HUES48 (cell line): ENCODE measurements around the gene HLA-DQB2.
"Not testable (repeated sequence)": the region's sequence is repeated elsewhere in the genome, so short reads cannot be mapped to it uniquely, and the experiment has no call there.

Experiments used
- H3K27ac ChIP-seq: one replicate; pipeline ENCODE4 v1.7.0; 2013; ENCODE audit warnings: low read depth, low read length, inconsistent platforms
- H3K27me3 ChIP-seq: 2 replicates; pipeline ENCODE4 v1.6.1; 2013; ENCODE audit warnings: mild to moderate bottlenecking, low read length; ENCODE audit not compliant: control insufficient read depth, insufficient read depth
- H3K36me3 ChIP-seq: 2 replicates; pipeline ENCODE4 v1.6.1; 2013; ENCODE audit warnings: low read length; ENCODE audit not compliant: control insufficient read depth, insufficient read depth
- H3K4me1 ChIP-seq: 2 replicates; pipeline ENCODE4 v1.6.1; 2013; ENCODE audit warnings: mild to moderate bottlenecking, low read length; ENCODE audit not compliant: control insufficient read depth, insufficient read depth
- H3K4me3 ChIP-seq: 2 replicates; pipeline ENCODE4 v1.5.1; 2013; ENCODE audit warnings: mild to moderate bottlenecking, low read depth, low read length
- H3K9ac ChIP-seq: 2 replicates; pipeline ENCODE4 v1.6.1; 2013; ENCODE audit warnings: mild to moderate bottlenecking, low read depth, low read length, moderate library complexity
- H3K9me3 ChIP-seq: 2 replicates; pipeline ENCODE4 v1.6.1; 2013; ENCODE audit warnings: low read length; ENCODE audit not compliant: control insufficient read depth, insufficient read depth

HLA-DQB2 gene

GRCh38 chr6:32745649-32746048 lies 17.7 kb downstream of the HLA-DQB2 start:
- not testable (repeated sequence) for H3K36me3 ChIP-seq, H3K4me1 ChIP-seq

GRCh38 chr6:32744776-32745175 lies 18.6 kb downstream of the HLA-DQB2 start:
- no peaks in the 10 kb centered on the region for H3K36me3 ChIP-seq
- H3K9ac ChIP-seq, result no peak overlapping the region
- no peak overlapping the region for H3K27ac ChIP-seq
- no peaks in the 10 kb centered on the region for H3K4me1 ChIP-seq
- H3K4me3 ChIP-seq, result no peak overlapping the region
- H3K27me3 ChIP-seq, result no peaks in the 10 kb centered on the region
- H3K9me3 ChIP-seq, result no peaks in the 10 kb centered on the region

More at GRCh38 chr6:32745649-32746048, 17.7 kb downstream of the HLA-DQB2 start:
- not testable (repeated sequence) for H3K27me3 ChIP-seq, H3K4me3 ChIP-seq, H3K9ac ChIP-seq, H3K27ac ChIP-seq, H3K9me3 ChIP-seq

- H3K27me3 ChIP-seq, result no peaks in the 10 kb centered on the region
- no peak overlapping the region for H3K4me3 ChIP-seq
- H3K9ac ChIP-seq, result no peak overlapping the region
- H3K27ac ChIP-seq, result no peak overlapping the region
- H3K4me1 ChIP-seq, result no peaks in the 10 kb centered on the region
- no peaks in the 10 kb centered on the region for H3K36me3 ChIP-seq
- H3K9me3 ChIP-seq, result no peaks in the 10 kb centered on the region
Observed at GRCh38 chr6:32742374-32742773, 21.0 kb downstream of the HLA-DQB2 start.

- Histone ChIP-seq H3K4me1 (no peaks in the 10 kb centered on the region), H3K27ac (no peak within 1 kb of the TSS), H3K4me3 (no peak within 1 kb of the TSS), H3K9ac (no peak within 1 kb of the TSS), H3K9me3 (no peaks in the 10 kb centered on the region), H3K36me3 (no peaks in the 10 kb centered on the region), H3K27me3 (no peaks in the 10 kb centered on the region)
Observed at GRCh38 chr6:32741031-32741960, 22.0 kb downstream of the HLA-DQB2 start, which contains the start of gene HLA-DQA2. Gene HLA-DQA2, plus strand, starts transcription at chr6:32741391. Its CDS starts 53 bp downstream, at chr6:32741444.

- no peaks in the 10 kb centered on the region for H3K9me3 ChIP-seq
- no peaks in the 10 kb centered on the region for H3K36me3 ChIP-seq
- no peak overlapping the region for H3K4me3 ChIP-seq
- no peak overlapping the region for H3K27ac ChIP-seq
- no peak overlapping the region for H3K9ac ChIP-seq
- no peaks in the 10 kb centered on the region for H3K27me3 ChIP-seq
- H3K4me1 ChIP-seq, result no peaks in the 10 kb centered on the region
Observed at GRCh38 chr6:32738126-32738525, 25.2 kb downstream of the HLA-DQB2 start.

- H3K36me3 ChIP-seq, result no peaks in the 10 kb centered on the region
- no peak overlapping the region for H3K9ac ChIP-seq
- no peaks in the 10 kb centered on the region for H3K4me1 ChIP-seq
- no peaks in the 10 kb centered on the region for H3K27me3 ChIP-seq
- no peaks in the 10 kb centered on the region for H3K9me3 ChIP-seq
- no peak overlapping the region for H3K4me3 ChIP-seq
- H3K27ac ChIP-seq, result no peak overlapping the region
Observed at GRCh38 chr6:32718879-32719278, 44.5 kb downstream of the HLA-DQB2 start.

- Histone ChIP-seq H3K4me3 (no peak overlapping the region), H3K9me3 (no peaks in the 10 kb centered on the region), H3K9ac (no peak overlapping the region), H3K27me3 (no peaks in the 10 kb centered on the region), H3K27ac (no peak overlapping the region), H3K36me3 (no peaks in the 10 kb centered on the region), H3K4me1 (no peaks in the 10 kb centered on the region)
Observed at GRCh38 chr6:32716396-32716795, 46.9 kb downstream of the HLA-DQB2 start.

GRCh38 chr6:32713241-32713640 lies 50.1 kb downstream of the HLA-DQB2 start:
- no peaks in the 10 kb centered on the region for H3K27me3 ChIP-seq

GRCh38 chr6:32709625-32710024 lies 53.7 kb downstream of the HLA-DQB2 start:
- Histone ChIP-seq H3K9me3 (no peaks in the 10 kb centered on the region), H3K27me3 (no peaks in the 10 kb centered on the region), H3K36me3 (no peaks in the 10 kb centered on the region), H3K27ac (no peak overlapping the region), H3K9ac (no peak overlapping the region), H3K4me1 (no peaks in the 10 kb centered on the region), H3K4me3 (no peak overlapping the region)

More at GRCh38 chr6:32713241-32713640, 50.1 kb downstream of the HLA-DQB2 start:
- no peak overlapping the region for H3K27ac ChIP-seq
- no peak overlapping the region for H3K4me3 ChIP-seq
- no peaks in the 10 kb centered on the region for H3K4me1 ChIP-seq
- no peaks in the 10 kb centered on the region for H3K9me3 ChIP-seq
- H3K9ac ChIP-seq, result no peak overlapping the region
- H3K36me3 ChIP-seq, result no peaks in the 10 kb centered on the region
